Bronchial epithelial cell (primary cell): ENCODE measurements around the gene HPS5. TPM values are rescaled to one million over a fixed set of nuclear protein-coding genes. Genes with fewer than 3 reads are reported as not detected.
A peak's percentile ranks its signal among the peaks of the same experiment; 100 is the strongest.

Source experiments
- DNase-seq: peaks from one replicate; pipeline ENCODE4 v3.0.0-alpha.2; 2010; ENCODE audit warnings: low read depth
- FAIRE-seq: peaks from 2 replicates; lab custom pipeline; 2011; peaks lifted over from hg19 to GRCh38; lab: Jason Lieb, UNC
- H3K27me3 ChIP-seq: 2 replicates; pipeline ENCODE4 v1.5.1; 2011; ENCODE audit warnings: low read length; ENCODE audit not compliant: control insufficient read depth, insufficient read depth
- H3K36me3 ChIP-seq: 2 replicates; pipeline ENCODE4 v1.5.1; 2011; ENCODE audit warnings: low read length; ENCODE audit not compliant: control insufficient read depth, insufficient read depth
- H3K4me3 ChIP-seq: 2 replicates; pipeline ENCODE4 v1.5.1; 2011; ENCODE audit warnings: mild to moderate bottlenecking, low read depth, low read length, control low read depth
- total RNA-seq: library from RNA; depleted of rRNA; stranded (reverse); fragments of >200 nt; gene quantifications from 2 replicates; pipeline ENCODE4 v1.2.1, GENCODE V29; 2014
- TF ChIP-seq, protein P1 (sequence below): IDR thresholded peaks from 2 replicates; pipeline ENCODE4 v1.5.1; 2011; ENCODE audit warnings: mild to moderate bottlenecking, moderate library complexity, low read length, control low read depth, inconsistent platforms; ENCODE audit not compliant: insufficient read depth, severe bottlenecking

The HPS5 gene
- total RNA-seq, 1 donor from 2014 or later: 39.0 TPM

GRCh38 chr11:18245396-18245795, 76.5 kb downstream of the HPS5 start:
- Histone ChIP-seq H3K4me3 (no peak overlapping the region), H3K27me3 (no peaks in the 10 kb centered on the region), H3K36me3 (no peaks in the 10 kb centered on the region)
- DNase-seq (no peak), FAIRE-seq (no peak)
- TF ChIP-seq, protein P1, sequence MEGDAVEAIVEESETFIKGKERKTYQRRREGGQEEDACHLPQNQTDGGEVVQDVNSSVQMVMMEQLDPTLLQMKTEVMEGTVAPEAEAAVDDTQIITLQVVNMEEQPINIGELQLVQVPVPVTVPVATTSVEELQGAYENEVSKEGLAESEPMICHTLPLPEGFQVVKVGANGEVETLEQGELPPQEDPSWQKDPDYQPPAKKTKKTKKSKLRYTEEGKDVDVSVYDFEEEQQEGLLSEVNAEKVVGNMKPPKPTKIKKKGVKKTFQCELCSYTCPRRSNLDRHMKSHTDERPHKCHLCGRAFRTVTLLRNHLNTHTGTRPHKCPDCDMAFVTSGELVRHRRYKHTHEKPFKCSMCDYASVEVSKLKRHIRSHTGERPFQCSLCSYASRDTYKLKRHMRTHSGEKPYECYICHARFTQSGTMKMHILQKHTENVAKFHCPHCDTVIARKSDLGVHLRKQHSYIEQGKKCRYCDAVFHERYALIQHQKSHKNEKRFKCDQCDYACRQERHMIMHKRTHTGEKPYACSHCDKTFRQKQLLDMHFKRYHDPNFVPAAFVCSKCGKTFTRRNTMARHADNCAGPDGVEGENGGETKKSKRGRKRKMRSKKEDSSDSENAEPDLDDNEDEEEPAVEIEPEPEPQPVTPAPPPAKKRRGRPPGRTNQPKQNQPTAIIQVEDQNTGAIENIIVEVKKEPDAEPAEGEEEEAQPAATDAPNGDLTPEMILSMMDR: no peak

GRCh38 chr11:18243783-18244362, 78.1 kb downstream of the HPS5 start:
- Histone ChIP-seq H3K36me3 (no peaks in the 10 kb centered on the region), H3K27me3 (peaks cover 1% of the 10 kb centered on the region), H3K4me3 (no peak overlapping the region)
- TF ChIP-seq, protein P1: peak; percentile 92
- FAIRE-seq (no peak), DNase-seq (peak; percentile 68)

- peaks cover 1% of the 10 kb centered on the region for H3K27me3 ChIP-seq
- DNase-seq (no peak), FAIRE-seq (no peak)
- H3K36me3 ChIP-seq: no peaks in the 10 kb centered on the region
- H3K4me3 ChIP-seq: no peak overlapping the region
- TF ChIP-seq, protein P1: no peak
Measured at GRCh38 chr11:18239655-18240054, 82.3 kb downstream of the HPS5 start.

DNA sequence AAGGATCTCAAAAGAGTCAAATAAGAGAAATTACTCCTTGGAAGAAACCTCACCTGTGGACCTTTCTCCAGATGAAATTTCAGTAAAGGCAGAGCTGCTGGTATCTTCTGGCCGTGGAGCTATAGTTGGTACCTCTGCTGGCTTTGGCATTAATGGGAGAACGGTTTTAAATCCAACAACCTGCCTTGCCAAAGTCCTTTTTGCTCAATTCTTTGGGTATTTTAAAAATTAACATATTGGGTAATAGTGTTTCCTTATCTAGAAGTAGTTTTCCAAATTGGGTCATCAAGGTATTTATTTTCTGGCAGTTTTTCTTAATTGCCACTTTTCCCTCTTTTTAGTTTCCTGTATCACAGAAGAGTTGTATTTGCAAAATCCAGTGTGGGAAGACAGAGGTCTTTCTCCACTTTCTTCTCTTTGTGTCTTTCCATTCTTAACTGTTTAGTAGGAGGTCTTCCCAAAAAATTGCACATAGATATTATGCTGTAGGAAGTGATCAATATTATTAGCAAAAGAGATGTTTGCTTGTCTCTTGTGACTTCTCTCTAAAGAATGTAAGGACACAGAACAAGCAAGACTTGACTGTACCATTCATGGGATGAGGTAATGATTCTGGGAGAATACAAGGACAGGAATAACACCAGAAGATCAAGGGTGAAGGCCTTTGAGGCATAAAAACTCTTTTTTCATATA, 85.1 kb downstream of the HPS5 start, which contains the start of gene SAA4:
Gene SAA4, minus strand, starts transcription at position 139 of the 693 bp plus-strand sequence. CDS start 876 bp downstream, outside the sequence.
- TF ChIP-seq, protein P1: no peak
- DNase-seq: peak; percentile 52
- Histone ChIP-seq H3K27me3 (peaks cover 1% of the 10 kb centered on the region), H3K4me3 (no peak within 1 kb of the TSS), H3K36me3 (no peaks in the 10 kb centered on the region)
- FAIRE-seq: no peak

- Histone ChIP-seq H3K27me3 (peaks cover 1% of the 10 kb centered on the region), H3K36me3 (no peaks in the 10 kb centered on the region), H3K4me3 (no peak overlapping the region)
- TF ChIP-seq, protein P1: no peak
- DNase-seq (no peak), FAIRE-seq (no peak)
Measured at GRCh38 chr11:18235394-18236334, 86.3 kb downstream of the HPS5 start.
